Transverse colon (tissue), 4 donors: Measurements from ENCODE around the gene NKPD1. TPM values are rescaled to one million over a fixed set of nuclear protein-coding genes. Genes with fewer than 3 reads are reported as not detected.

ENCODE experiments used
- DNase-seq: peaks from one replicate; pipeline ENCODE4 v3.0.0-alpha.2; 2019
- H3K27ac ChIP-seq, 4 donors: fragments of 200-600 bp; sonication (generic); 2 replicates each; pipeline ENCODE4 v1.5.1; 2016 to 2018; ENCODE audit warnings: inconsistent platforms in 4 of 4
- H3K27me3 ChIP-seq: fragments of 200-600 bp; sonication (generic); 2 replicates; pipeline ENCODE4 v1.5.1; 2017; ENCODE audit warnings: inconsistent platforms
- H3K36me3 ChIP-seq, 4 donors: fragments of 200-600 bp; sonication (generic); 2 replicates each; pipeline ENCODE4 v1.5.1; 2017 to 2019; ENCODE audit warnings: inconsistent platforms in 4 of 4
- H3K4me1 ChIP-seq, 4 donors: fragments of 200-600 bp; sonication (generic); 2 replicates each; pipeline ENCODE4 v1.5.1; 2017 to 2020; ENCODE audit warnings: inconsistent platforms in 4 of 4
- H3K4me3 ChIP-seq, 4 donors: fragments of 200-600 bp; sonication (generic); 1 replicate in 1 of 4; 2 replicates in 3 of 4; pipeline versions ENCODE4 v1.5.1 to v1.6.1; 2017 to 2019; ENCODE audit warnings: inconsistent platforms in 4 of 4
- H3K9me3 ChIP-seq, 2 donors: fragments of 200-600 bp; sonication (generic); 2 replicates each; pipeline ENCODE4 v1.5.1; 2017 to 2019; ENCODE audit warnings: inconsistent platforms in 2 of 2
- CTCF ChIP-seq, 5 experiments: fragments of 200-600 bp in 3 of 5; fragments of 450-650 bp in 2 of 5; sonication (generic) in 3 of 5; IDR thresholded peaks; 1 replicate in 2 of 5; 2 replicates in 3 of 5; pipeline ENCODE4 v1.5.1; 2016 to 2017; ENCODE audit warnings: antibody characterized with exemption in 5 of 5, inconsistent platforms in 3 of 5, mild to moderate bottlenecking in 2 of 5, moderate library complexity in 1 of 5
- EP300 ChIP-seq: sonication (generic); formaldehyde crosslinking; IDR thresholded peaks from one replicate; pipeline ENCODE4 v1.6.1; 2017; ENCODE audit warnings: antibody characterized with exemption, low read depth
- POLR2A ChIP-seq: fragments of 450-650 bp; IDR thresholded peaks from one replicate; pipeline ENCODE4 v1.6.1; 2016; ENCODE audit warnings: antibody characterized with exemption, mild to moderate bottlenecking, moderate library complexity
- POLR2AphosphoS5 ChIP-seq, 3 donors: sonication (generic); formaldehyde crosslinking; IDR thresholded peaks; one replicate each; pipeline ENCODE4 v1.6.1; 2016; ENCODE audit warnings: antibody characterized with exemption in 3 of 3
- WGBS, 2 donors: methylation state at CpG; one replicate each; pipeline ENCODE4 v1.1.5; 2018; ENCODE audit warnings: low coverage in 1 of 2; 5-methylcytosine and 5-hydroxymethylcytosine counted together
- in situ Hi-C, 4 donors: fragments of 200-750 bp; cut with MboI; loops; one replicate each; pipeline versions ENCODE4 v1.15.0 to v1.15.1; 2017; ENCODE audit warnings: low sequenced_read_pairs in 3 of 4, low pct_ligation_motif_present in 1 of 4, low pct_unique_long_range_greater_than_20kb in 1 of 4
- intact Hi-C: fragments of 100-400 bp; cut with DNase I; formaldehyde crosslinking; loops from one replicate; pipeline ENCODE4 v1.15.1; 2023; ENCODE audit warnings: low total_unique reads
- total RNA-seq, 4 donors: library from RNA; depleted of rRNA; stranded (reverse); fragments of >200 nt; gene quantifications; one replicate each; pipeline ENCODE4 v1.1.0, GENCODE V29; 2016

Gene NKPD1
- total RNA-seq: 1 to 10 TPM in 1 of 4 donors, under 1 TPM in 1, not detected in 2; 0.32 to 1.5 TPM

GRCh38 chr19:45160870-45161737 lies at the start of gene NKPD1:
Gene NKPD1 (minus strand): TSS chr19:45160982. CDS start chr19:45160150, 832 bp downstream.
- Histone ChIP-seq H3K27me3 (peaks cover 41% of the 10 kb centered on the region), H3K9me3 (no peaks in the 10 kb centered on the region), H3K36me3 (no peaks in the 10 kb centered on the region), H3K4me3 (no peak within 1 kb of the TSS), H3K4me1 (peaks cover 3 to 15% (median 12%) of the 10 kb centered on the region in 4 donors), H3K27ac (no peak within 1 kb of the TSS)
- intact Hi-C loops: no loop called here
- TF ChIP-seq POLR2A (no peak), POLR2AphosphoS5 (IDR thresholded peaks at IDR 0.05) (no peak), CTCF (IDR thresholded peaks at IDR 0.05) (no peak), EP300 (no peak)
- in situ Hi-C loops: no loop called here
- 33% methylated on average over 27 of the region's 29 CpGs; no CpG with 5 or more reads in 1 of the 2 donors for WGBS, 2 donors
- peak; percentile 71 for DNase-seq

- no peak overlapping the region for H3K27ac ChIP-seq
- intact Hi-C loops (no loop called here), in situ Hi-C loops (no loop called here)
- no peak overlapping the region for H3K4me3 ChIP-seq
- no peaks in the 10 kb centered on the region for H3K9me3 ChIP-seq
- WGBS, 2 donors: 84 to 86% methylated on average over 3 of the region's 3 CpGs
- DNase-seq: no peak
- H3K4me1 ChIP-seq: no peaks in the 10 kb centered on the region
- no peaks in the 10 kb centered on the region for H3K27me3 ChIP-seq
- TF ChIP-seq CTCF (IDR thresholded peaks at IDR 0.05) (no peak), POLR2AphosphoS5 (IDR thresholded peaks at IDR 0.05) (no peak), POLR2A (no peak), EP300 (no peak)
- H3K36me3 ChIP-seq: no peaks in the 10 kb centered on the region
Observed at GRCh38 chr19:45206328-45206727, 45.5 kb upstream of the NKPD1 start.

GRCh38 chr19:45205810-45206209 lies 45.0 kb upstream of the NKPD1 start:
- H3K36me3 ChIP-seq: no peaks in the 10 kb centered on the region
- H3K4me3 ChIP-seq: no peak overlapping the region
- H3K4me1 ChIP-seq: no peaks in the 10 kb centered on the region
- no peak overlapping the region for H3K27ac ChIP-seq
- no peaks in the 10 kb centered on the region for H3K27me3 ChIP-seq
- 85 to 87% methylated on average over 5 to 12 of the region's 12 CpGs for WGBS, 2 donors
- intact Hi-C loops: no loop called here
- in situ Hi-C loops: no loop called here
- no peak for TF ChIP-seq CTCF (IDR thresholded peaks at IDR 0.05)
- TF ChIP-seq EP300: no peak
- no peak for TF ChIP-seq POLR2A
- no peak for TF ChIP-seq POLR2AphosphoS5 (IDR thresholded peaks at IDR 0.05)
- H3K9me3 ChIP-seq: no peaks in the 10 kb centered on the region
- DNase-seq: no peak

- H3K36me3 ChIP-seq: no peaks in the 10 kb centered on the region
- no peaks in the 10 kb centered on the region for H3K4me1 ChIP-seq
- no peaks in the 10 kb centered on the region for H3K27me3 ChIP-seq
- TF ChIP-seq POLR2A (no peak), POLR2AphosphoS5 (IDR thresholded peaks at IDR 0.05) (no peak), CTCF (IDR thresholded peaks at IDR 0.05) (no peak)
- in situ Hi-C loops (no loop called here), intact Hi-C loops (no loop called here)
- no peak overlapping the region for H3K27ac ChIP-seq
- WGBS, 2 donors: 91% methylated on average over 6 of the region's 6 CpGs; no CpG with 5 or more reads in 1 of the 2 donors
- no peak overlapping the region for H3K4me3 ChIP-seq
- H3K9me3 ChIP-seq: no peaks in the 10 kb centered on the region
- no peak for DNase-seq
Observed at GRCh38 chr19:45202637-45203036, 41.9 kb upstream of the NKPD1 start.
